ENCODE measurements around the gene ISCA1. TPM values are rescaled to one million over a fixed set of nuclear protein-coding genes. Genes with fewer than 3 reads are reported as not detected.
A peak's percentile ranks its signal among the peaks of the same experiment; 100 is the strongest.

Gene ISCA1
- total RNA-seq, 4 donors from 2014 or later, result 8.7 to 62.4 (median 42.4) TPM

DNA sequence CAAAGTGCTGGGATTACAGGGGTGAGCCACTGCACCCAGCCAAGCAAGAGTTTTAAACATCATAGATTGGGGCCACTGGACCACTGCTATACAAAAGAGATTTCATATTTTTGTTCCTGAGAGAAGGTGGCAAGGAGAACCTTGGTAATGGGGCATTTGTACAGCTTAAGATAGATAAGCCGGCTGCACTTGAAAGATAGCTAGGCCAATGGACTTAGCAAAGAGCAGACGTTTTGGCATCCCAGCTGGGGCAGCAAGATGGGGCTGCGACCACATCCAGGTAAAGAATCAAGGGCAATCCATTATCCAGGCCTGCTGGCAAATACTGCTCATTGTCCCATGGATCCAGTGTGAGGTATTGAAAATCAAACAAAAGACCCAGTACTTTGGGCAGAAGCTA is 3.9 kb upstream of the ISCA1 start:
- DNase-seq, result no peak
- no peaks in the 10 kb centered on the region for H3K9me3 ChIP-seq
- H3K27me3 ChIP-seq, result no peaks in the 10 kb centered on the region
- H3K4me3 ChIP-seq, result no peak overlapping the region
- no peak overlapping the region for H3K27ac ChIP-seq
- no peak for TF ChIP-seq POLR2A (IDR thresholded peaks at IDR 0.05)
- TF ChIP-seq, protein P1, sequence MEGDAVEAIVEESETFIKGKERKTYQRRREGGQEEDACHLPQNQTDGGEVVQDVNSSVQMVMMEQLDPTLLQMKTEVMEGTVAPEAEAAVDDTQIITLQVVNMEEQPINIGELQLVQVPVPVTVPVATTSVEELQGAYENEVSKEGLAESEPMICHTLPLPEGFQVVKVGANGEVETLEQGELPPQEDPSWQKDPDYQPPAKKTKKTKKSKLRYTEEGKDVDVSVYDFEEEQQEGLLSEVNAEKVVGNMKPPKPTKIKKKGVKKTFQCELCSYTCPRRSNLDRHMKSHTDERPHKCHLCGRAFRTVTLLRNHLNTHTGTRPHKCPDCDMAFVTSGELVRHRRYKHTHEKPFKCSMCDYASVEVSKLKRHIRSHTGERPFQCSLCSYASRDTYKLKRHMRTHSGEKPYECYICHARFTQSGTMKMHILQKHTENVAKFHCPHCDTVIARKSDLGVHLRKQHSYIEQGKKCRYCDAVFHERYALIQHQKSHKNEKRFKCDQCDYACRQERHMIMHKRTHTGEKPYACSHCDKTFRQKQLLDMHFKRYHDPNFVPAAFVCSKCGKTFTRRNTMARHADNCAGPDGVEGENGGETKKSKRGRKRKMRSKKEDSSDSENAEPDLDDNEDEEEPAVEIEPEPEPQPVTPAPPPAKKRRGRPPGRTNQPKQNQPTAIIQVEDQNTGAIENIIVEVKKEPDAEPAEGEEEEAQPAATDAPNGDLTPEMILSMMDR (IDR thresholded peaks at IDR 0.05), result no peak
- H3K4me1 ChIP-seq, result no peaks in the 10 kb centered on the region
- intact Hi-C loops (cut with DNase I; ENCODE audit: low total_unique reads), result no loop called here
- H3K36me3 ChIP-seq, result no peaks in the 10 kb centered on the region

DNA sequence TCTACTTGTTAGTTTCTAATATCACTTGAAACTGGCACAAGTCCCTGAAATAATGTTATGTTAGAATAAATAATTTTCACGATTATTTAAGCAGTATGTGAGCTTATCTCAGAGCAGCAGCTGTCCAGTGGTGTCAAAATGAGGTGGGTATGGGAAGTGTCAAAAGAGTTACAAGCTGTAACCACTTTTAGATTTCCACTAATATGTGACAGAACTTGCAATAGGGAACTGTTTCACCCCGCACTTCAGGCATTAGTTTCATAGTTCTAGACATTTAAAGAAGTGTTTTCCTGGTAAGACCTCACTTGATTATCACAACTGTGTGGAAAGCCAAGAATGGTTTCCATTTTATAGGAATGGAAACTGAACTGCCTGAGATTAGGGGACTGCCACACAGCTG is 2.9 kb upstream of the ISCA1 start:
- H3K9me3 ChIP-seq, result no peaks in the 10 kb centered on the region
- H3K27ac ChIP-seq, result no peak overlapping the region
- DNase-seq, result no peak
- no peaks in the 10 kb centered on the region for H3K4me1 ChIP-seq
- TF ChIP-seq, protein P1 (IDR thresholded peaks at IDR 0.05), result no peak
- TF ChIP-seq POLR2A (IDR thresholded peaks at IDR 0.05), result no peak
- H3K4me3 ChIP-seq, result no peak overlapping the region
- no peaks in the 10 kb centered on the region for H3K27me3 ChIP-seq
- H3K36me3 ChIP-seq, result no peaks in the 10 kb centered on the region
- intact Hi-C loops (cut with DNase I; ENCODE audit: low total_unique reads), result no loop called here

- no peaks in the 10 kb centered on the region for H3K9me3 ChIP-seq
- intact Hi-C loops (cut with DNase I; ENCODE audit: low total_unique reads), result no loop called here
- no peaks in the 10 kb centered on the region for H3K27me3 ChIP-seq
- H3K36me3 ChIP-seq, result no peaks in the 10 kb centered on the region
- H3K4me3 ChIP-seq, result peak overlapping the region; percentile 71 to 81
- TF ChIP-seq, protein P1 (IDR thresholded peaks at IDR 0.05), result no peak
- TF ChIP-seq POLR2A (IDR thresholded peaks at IDR 0.05), result no peak
- H3K4me1 ChIP-seq, result peaks cover 0 to 5% of the 10 kb centered on the region in 2 donors
- peak overlapping the region; percentile 90 to 91 for H3K27ac ChIP-seq
- no peak for DNase-seq
Measured at GRCh38 chr9:86282979-86283535, 719 bp upstream of the ISCA1 start.

DNA sequence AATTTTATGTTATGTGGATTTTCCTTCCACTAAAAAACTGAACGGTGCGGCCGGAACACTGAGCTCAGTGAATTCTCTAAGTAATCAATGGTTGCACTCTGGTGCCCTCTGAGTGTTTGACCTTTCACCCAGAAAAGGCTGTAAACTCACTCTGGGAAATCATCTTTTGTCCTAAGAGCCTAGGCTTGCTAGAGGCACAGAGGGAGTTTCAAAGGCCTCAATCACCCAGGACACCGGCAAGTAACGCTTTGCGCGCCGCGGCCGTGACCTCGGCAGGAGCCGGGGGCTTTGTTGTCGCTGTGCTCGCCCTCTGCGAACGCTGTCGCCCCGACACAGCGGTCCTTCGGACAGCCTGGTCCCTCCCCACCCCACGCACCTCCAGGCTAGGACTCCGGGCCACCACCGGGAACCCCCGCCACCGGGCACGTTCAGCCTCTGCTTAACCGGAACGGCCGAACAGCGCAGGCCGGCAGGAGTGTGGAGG is 703 bp downstream of the ISCA1 start:
- DNase-seq, result no peak
- Histone ChIP-seq H3K36me3 (no peaks in the 10 kb centered on the region), H3K4me3 (peak overlapping the region; percentile 71 to 81), H3K4me1 (peaks cover 0 to 5% of the 10 kb centered on the region in 2 donors), H3K27ac (peak overlapping the region; percentile 90 to 91), H3K9me3 (no peaks in the 10 kb centered on the region), H3K27me3 (no peaks in the 10 kb centered on the region)
- no peak for TF ChIP-seq POLR2A (IDR thresholded peaks at IDR 0.05)
- intact Hi-C loops (cut with DNase I; ENCODE audit: low total_unique reads), result no loop called here

GRCh38 chr9:86280580-86280979 is 1.8 kb downstream of the ISCA1 start:
- H3K27me3 ChIP-seq, result no peaks in the 10 kb centered on the region
- peaks cover 0 to 5% of the 10 kb centered on the region in 2 donors for H3K4me1 ChIP-seq
- no peaks in the 10 kb centered on the region for H3K36me3 ChIP-seq
- no peak for DNase-seq
- no peak overlapping the region for H3K27ac ChIP-seq
- intact Hi-C loops (cut with DNase I; ENCODE audit: low total_unique reads), result no loop called here
- TF ChIP-seq, protein P1 (IDR thresholded peaks at IDR 0.05), result no peak
- TF ChIP-seq POLR2A (IDR thresholded peaks at IDR 0.05), result no peak
- no peaks in the 10 kb centered on the region for H3K9me3 ChIP-seq
- peak overlapping the region in 1 of 2 donors; percentile 71 for H3K4me3 ChIP-seq

Measured in uterus (tissue), 4 donors.